ENCODE measurements around the gene CCL27. TPM values are rescaled to one million over a fixed set of nuclear protein-coding genes. Genes with fewer than 3 reads are reported as not detected.

Gene CCL27
- total and polyA plus RNA-seq, 10 of the 15 experiments (the other 5 are each of a cell fraction or from before 2014, with no cell fraction given), result 0.45 TPM; not detected in 9

DNA sequence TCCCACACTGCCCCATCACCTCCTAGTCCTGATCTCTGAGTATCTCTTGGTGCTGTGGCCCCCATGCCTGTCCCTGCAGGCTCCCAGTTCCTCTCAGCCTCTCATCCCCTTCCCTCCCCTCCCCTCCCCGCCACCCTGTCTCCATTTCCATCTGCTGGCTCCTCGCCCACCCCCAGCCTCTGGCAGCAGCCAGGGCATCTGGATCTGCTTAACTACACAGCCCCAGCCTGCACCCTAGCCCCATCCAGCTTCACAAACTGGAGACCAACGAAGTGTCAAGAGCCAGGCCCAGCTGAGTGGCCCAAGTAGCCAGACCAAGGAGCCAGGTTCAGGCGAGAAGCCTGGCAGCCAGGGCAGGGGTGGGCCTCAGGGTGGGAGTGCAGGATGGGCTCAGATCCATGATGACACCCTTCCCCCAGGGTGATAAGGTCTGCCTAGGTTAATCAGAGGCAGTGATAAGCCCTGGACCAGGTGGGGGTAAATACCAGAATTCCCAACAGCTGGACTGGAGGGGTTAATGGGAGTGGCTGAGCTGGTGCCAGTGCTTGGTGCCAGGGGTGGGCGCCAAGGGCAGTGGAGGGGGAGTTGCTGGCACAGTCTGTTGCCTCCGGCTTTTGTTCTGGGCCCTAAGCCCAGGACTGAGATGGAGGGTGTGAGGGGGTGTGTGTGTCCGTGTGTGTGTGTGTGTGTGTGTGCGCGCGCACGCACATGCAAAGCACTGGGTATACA is 8.0 kb downstream of the CCL27 start:
- no TSS peak for BruUV-seq (replicated peaks)
- CTCF ChIA-PET, result no interaction called here

DNA sequence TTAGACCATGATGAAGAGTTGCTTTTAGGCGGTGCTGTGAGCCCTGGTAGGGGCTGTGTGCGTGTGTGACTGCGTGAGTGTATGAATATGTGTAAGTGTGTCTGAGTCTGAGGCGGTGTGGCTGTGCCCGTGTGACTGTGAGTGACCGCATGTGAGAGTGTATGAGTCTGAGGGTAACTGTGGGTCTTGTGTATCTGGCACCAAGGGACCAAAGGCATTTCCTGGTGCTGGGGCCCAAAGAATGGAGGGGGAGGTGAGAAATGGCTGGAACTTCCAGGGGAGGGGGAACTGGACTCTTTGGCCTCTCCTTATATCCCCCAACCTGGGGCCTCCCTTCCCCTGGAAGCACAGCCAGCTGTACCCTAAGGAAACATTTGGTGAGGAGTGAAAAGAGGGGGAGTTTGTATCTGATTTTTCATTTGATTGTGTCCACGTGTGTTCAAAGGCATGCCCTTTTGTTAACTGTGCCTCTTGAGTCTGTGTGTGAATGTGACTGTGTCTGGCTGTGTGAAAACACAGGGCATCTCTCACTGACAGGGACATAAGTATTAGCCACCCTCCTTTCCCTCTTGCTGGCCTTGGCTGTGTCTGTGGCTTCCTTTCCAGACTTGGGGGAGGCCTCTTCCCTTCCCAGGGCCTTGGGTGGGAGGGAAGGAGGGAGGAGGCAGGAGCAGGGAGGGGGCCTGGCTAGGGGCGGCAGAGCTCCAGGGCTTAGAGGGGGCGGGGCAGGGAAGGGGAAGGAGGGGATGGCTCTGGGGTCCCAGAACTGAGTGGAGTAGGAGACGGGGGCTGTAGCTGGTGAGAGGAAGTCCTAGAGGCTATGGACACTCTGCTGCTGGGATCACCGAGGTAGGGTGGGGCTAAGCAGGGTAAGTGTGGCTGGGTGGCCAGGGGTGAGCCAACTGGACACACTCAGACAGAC is 9.0 kb downstream of the CCL27 start:
- in situ Hi-C loops (cut with MboI) (no loop called here), intact Hi-C loops (cut with micrococcal nuclease; ENCODE audit: unreplicated experiment) (no loop called here)
- no TSS peak for BruUV-seq (replicated peaks)
- Histone ChIP-seq H3K9ac (ENCODE audit: control insufficient read depth, insufficient read depth, low read length) (no peak overlapping the region), H3K27ac (ENCODE audit: control insufficient read depth, insufficient read depth) (no peak overlapping the region), H2AFZ (ENCODE audit: control insufficient read depth, low read depth, low read length) (no peak overlapping the region), H3K36me3 (ENCODE audit: control insufficient read depth in 2 of 2, insufficient read depth in 2 of 2, low read length in 1 of 2) (peaks cover 2 to 13% of the 10 kb centered on the region in 2 experiments; a peak in 3 of 4 replicates), H3K27me3 (replicated peaks in 1 of 2; ENCODE audit: control insufficient read depth in 2 of 2, insufficient read depth in 2 of 2, low read length in 1 of 2) (no peaks in the 10 kb centered on the region), H3K4me1 (ENCODE audit: control insufficient read depth, insufficient read depth, low read length) (peaks cover 5% of the 10 kb centered on the region), H3K9me3 (replicated peaks; ENCODE audit: control insufficient read depth, insufficient read depth, low read length) (no peaks in the 10 kb centered on the region), H3K79me2 (ENCODE audit: control insufficient read depth, insufficient read depth, low read length) (no peaks in the 10 kb centered on the region), H4K20me1 (ENCODE audit: control insufficient read depth, insufficient read depth) (no peaks in the 10 kb centered on the region), H3K4me3 (no peak overlapping the region), H3K4me2 (ENCODE audit: control insufficient read depth, insufficient read depth) (no peak overlapping the region)
- ChIA-PET CTCF (interaction anchor here (2.9 kb wide), 1 partner anchor 9 kb away, joined by 11 read pairs; the partner anchor contains the start of gene CCL27), RAD21 (ENCODE audit: unreplicated experiment) (no interaction called here), POLR2A (interaction anchor here (1.3 kb wide), 1 partner anchor 8 kb away, joined by 3 read pairs; the partner anchor contains the start of gene CCL27), SMC1A (ENCODE audit: uncharacterized antibody, unreplicated experiment) (no interaction called here)
- TF ChIP-seq CHD4 (IDR thresholded peaks at IDR 0.05), result no peak
- peak; percentile 96 for TF ChIP-seq BCL3 (IDR thresholded peaks at IDR 0.05; ENCODE audit: borderline replicate concordance, insufficient read depth, low read depth, low read length, poor library complexity, severe bottlenecking)
- FAIRE-seq, result no peak
- DNase-seq (ENCODE audit: low read depth, low spot score), result no peak
- no peak for ATAC-seq
- 58% methylated on average over 9 of the region's 11 CpGs for WGBS (ENCODE audit: insufficient coverage, insufficient replicate concordance, low lambda C conversion rate, missing lambda C conversion rate)

More for the DNA sequence above, 8.0 kb downstream of the CCL27 start:
- FAIRE-seq (no peak), DNase-seq (ENCODE audit: low read depth, low spot score) (no peak), ATAC-seq (no peak)
- Histone ChIP-seq H2AFZ (ENCODE audit: control insufficient read depth, low read depth, low read length) (no peak overlapping the region), H3K9ac (ENCODE audit: control insufficient read depth, insufficient read depth, low read length) (no peak overlapping the region), H3K27ac (ENCODE audit: control insufficient read depth, insufficient read depth) (no peak overlapping the region), H4K20me1 (ENCODE audit: control insufficient read depth, insufficient read depth) (no peaks in the 10 kb centered on the region), H3K9me3 (replicated peaks; ENCODE audit: control insufficient read depth, insufficient read depth, low read length) (no peaks in the 10 kb centered on the region), H3K27me3 (replicated peaks in 1 of 2; ENCODE audit: control insufficient read depth in 2 of 2, insufficient read depth in 2 of 2, low read length in 1 of 2) (no peaks in the 10 kb centered on the region), H3K4me2 (ENCODE audit: control insufficient read depth, insufficient read depth) (no peak overlapping the region), H3K36me3 (ENCODE audit: control insufficient read depth in 2 of 2, insufficient read depth in 2 of 2, low read length in 1 of 2) (peaks cover under 1 to 9% of the 10 kb centered on the region in 2 experiments; a peak in 3 of 4 replicates), H3K79me2 (ENCODE audit: control insufficient read depth, insufficient read depth, low read length) (no peaks in the 10 kb centered on the region), H3K4me3 (no peak overlapping the region), H3K4me1 (ENCODE audit: control insufficient read depth, insufficient read depth, low read length) (peaks cover 5% of the 10 kb centered on the region)
- ChIA-PET RAD21 (ENCODE audit: unreplicated experiment) (no interaction called here), SMC1A (ENCODE audit: uncharacterized antibody, unreplicated experiment) (no interaction called here), POLR2A (no interaction called here)
- in situ Hi-C loops (cut with MboI), result no loop called here
- TF ChIP-seq IKZF2 (IDR thresholded peaks at IDR 0.05) (no peak), ASH2L (IDR thresholded peaks at IDR 0.05; ENCODE audit: borderline replicate concordance, low read depth) (no peak), POU2F2 (IDR thresholded peaks at IDR 0.05; ENCODE audit: borderline replicate concordance, low read depth, low read length) (no peak), RUNX3 (IDR thresholded peaks at IDR 0.05; ENCODE audit: low read length) (no peak), JUNB (IDR thresholded peaks at IDR 0.05) (no peak), ETV6 (conservative IDR thresholded peaks at IDR 0.05 in 1 of 2, IDR thresholded peaks at IDR 0.05 in 1 of 2; ENCODE audit: borderline replicate concordance in 1 of 2, low read depth in 1 of 2) (no peak)
- 32% methylated on average over 6 of the region's 11 CpGs for WGBS (ENCODE audit: insufficient coverage, insufficient replicate concordance, low lambda C conversion rate, missing lambda C conversion rate)
- intact Hi-C loops (cut with micrococcal nuclease; ENCODE audit: unreplicated experiment), result no loop called here
